ENCODE results near the gene MCC. TPM values are rescaled to one million over a fixed set of nuclear protein-coding genes. Genes with fewer than 3 reads are reported as not detected.

Gene MCC
- polyA plus RNA-seq, 2 of the 4 experiments (the other 2 are of a cell fraction): 0.09 to 0.10 TPM

GRCh38 chr5:113295111-113295539 is 193.1 kb downstream of the MCC start:
- H3K27ac ChIP-seq: no peak overlapping the region

GRCh38 chr5:113294311-113295110 is 193.7 kb downstream of the MCC start:
- FAIRE-seq: no peak
- Histone ChIP-seq H3K4me1 (0 out of 3 replicates have a peak, but pooled peaks cover 4% of the 10 kb centered on the region), H3K9me3 (0 out of 3 replicates have a peak, but pooled peaks cover 2% of the 10 kb centered on the region), H3K4me3 (peak overlapping the region; percentile 59), H3K27ac (peak overlapping the region in 1 of 2 experiments; percentile 63; a peak in 3 of 6 replicates), H3K4me2 (peak overlapping the region; percentile 96)
- TF ChIP-seq, protein P1, sequence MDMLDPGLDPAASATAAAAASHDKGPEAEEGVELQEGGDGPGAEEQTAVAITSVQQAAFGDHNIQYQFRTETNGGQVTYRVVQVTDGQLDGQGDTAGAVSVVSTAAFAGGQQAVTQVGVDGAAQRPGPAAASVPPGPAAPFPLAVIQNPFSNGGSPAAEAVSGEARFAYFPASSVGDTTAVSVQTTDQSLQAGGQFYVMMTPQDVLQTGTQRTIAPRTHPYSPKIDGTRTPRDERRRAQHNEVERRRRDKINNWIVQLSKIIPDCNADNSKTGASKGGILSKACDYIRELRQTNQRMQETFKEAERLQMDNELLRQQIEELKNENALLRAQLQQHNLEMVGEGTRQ (IDR thresholded peaks at IDR 0.05): 0 out of 2 replicates have a peak, but pooled peaks have one; percentile 14
- TF ChIP-seq RAD21 (conservative IDR thresholded peaks at IDR 0.05 in 1 of 2, IDR thresholded peaks at IDR 0.05 in 1 of 2) (peak in 1 of 2 experiments; percentile 12; a peak in 1 of 5 replicates), MAFK (IDR thresholded peaks at IDR 0.05; ENCODE audit: partially characterized antibody) (no peak), CHD4 (IDR thresholded peaks at IDR 0.05; ENCODE audit: borderline replicate concordance) (no peak), SMC3 (IDR thresholded peaks at IDR 0.05) (0 out of 3 replicates have a peak, but pooled peaks have one; percentile 10)
- TF ChIP-seq, protein P2, sequence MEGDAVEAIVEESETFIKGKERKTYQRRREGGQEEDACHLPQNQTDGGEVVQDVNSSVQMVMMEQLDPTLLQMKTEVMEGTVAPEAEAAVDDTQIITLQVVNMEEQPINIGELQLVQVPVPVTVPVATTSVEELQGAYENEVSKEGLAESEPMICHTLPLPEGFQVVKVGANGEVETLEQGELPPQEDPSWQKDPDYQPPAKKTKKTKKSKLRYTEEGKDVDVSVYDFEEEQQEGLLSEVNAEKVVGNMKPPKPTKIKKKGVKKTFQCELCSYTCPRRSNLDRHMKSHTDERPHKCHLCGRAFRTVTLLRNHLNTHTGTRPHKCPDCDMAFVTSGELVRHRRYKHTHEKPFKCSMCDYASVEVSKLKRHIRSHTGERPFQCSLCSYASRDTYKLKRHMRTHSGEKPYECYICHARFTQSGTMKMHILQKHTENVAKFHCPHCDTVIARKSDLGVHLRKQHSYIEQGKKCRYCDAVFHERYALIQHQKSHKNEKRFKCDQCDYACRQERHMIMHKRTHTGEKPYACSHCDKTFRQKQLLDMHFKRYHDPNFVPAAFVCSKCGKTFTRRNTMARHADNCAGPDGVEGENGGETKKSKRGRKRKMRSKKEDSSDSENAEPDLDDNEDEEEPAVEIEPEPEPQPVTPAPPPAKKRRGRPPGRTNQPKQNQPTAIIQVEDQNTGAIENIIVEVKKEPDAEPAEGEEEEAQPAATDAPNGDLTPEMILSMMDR (IDR thresholded peaks at IDR 0.05): 0 out of 3 replicates have a peak, but pooled peaks have one; percentile 13
- ChIA-PET POLR2A (no interaction called here), CTCF (interaction anchor here (0.8 to 1.6 kb wide), 2 partner anchors 13 kb away, joined by 3 to 5 read pairs; no protein-coding TSS in a partner anchor)
- peak; percentile 91 to 93 for ATAC-seq
- WGBS (ENCODE audit: missing lambda C conversion rate): under 1% methylated on average over 33 of the region's 60 CpGs
- DNase-seq (ENCODE audit: low read depth in 1 of 2, low spot score in 1 of 2): peak; percentile 48 to 51

More at GRCh38 chr5:113295111-113295539, 193.1 kb downstream of the MCC start:
- 0 out of 3 replicates have a peak, but pooled peaks cover 2% of the 10 kb centered on the region for H3K9me3 ChIP-seq
- DNase-seq (ENCODE audit: low read depth in 1 of 2, low spot score in 1 of 2) (no peak), ATAC-seq (no peak; a peak in 1 of 6 replicates), FAIRE-seq (no peak)
- ChIA-PET POLR2A (no interaction called here), CTCF (interaction anchor here (0.8 kb wide), 1 partner anchor 14 kb away, joined by 3 read pairs; no protein-coding TSS in a partner anchor)
- peak overlapping the region; percentile 96 for H3K4me2 ChIP-seq
- no peak for TF ChIP-seq TFCP2L1 (CRISPR knock-in tag; IDR thresholded peaks at IDR 0.05)
- TF ChIP-seq ZFP36 (IDR thresholded peaks at IDR 0.05; ENCODE audit: borderline replicate concordance, partially characterized antibody): no peak
- TF ChIP-seq GATA3 (IDR thresholded peaks at IDR 0.05; ENCODE audit: borderline replicate concordance): no peak
- TF ChIP-seq CBX8 (IDR thresholded peaks at IDR 0.05): no peak
- no peak for TF ChIP-seq FOSL2 (IDR thresholded peaks at IDR 0.05)
- TF ChIP-seq FOSL2 (CRISPR knock-in tag; IDR thresholded peaks at IDR 0.05): no peak
- no peak for TF ChIP-seq EHMT2 (IDR thresholded peaks at IDR 0.05; ENCODE audit: low read depth)
- TF ChIP-seq, protein P3, sequence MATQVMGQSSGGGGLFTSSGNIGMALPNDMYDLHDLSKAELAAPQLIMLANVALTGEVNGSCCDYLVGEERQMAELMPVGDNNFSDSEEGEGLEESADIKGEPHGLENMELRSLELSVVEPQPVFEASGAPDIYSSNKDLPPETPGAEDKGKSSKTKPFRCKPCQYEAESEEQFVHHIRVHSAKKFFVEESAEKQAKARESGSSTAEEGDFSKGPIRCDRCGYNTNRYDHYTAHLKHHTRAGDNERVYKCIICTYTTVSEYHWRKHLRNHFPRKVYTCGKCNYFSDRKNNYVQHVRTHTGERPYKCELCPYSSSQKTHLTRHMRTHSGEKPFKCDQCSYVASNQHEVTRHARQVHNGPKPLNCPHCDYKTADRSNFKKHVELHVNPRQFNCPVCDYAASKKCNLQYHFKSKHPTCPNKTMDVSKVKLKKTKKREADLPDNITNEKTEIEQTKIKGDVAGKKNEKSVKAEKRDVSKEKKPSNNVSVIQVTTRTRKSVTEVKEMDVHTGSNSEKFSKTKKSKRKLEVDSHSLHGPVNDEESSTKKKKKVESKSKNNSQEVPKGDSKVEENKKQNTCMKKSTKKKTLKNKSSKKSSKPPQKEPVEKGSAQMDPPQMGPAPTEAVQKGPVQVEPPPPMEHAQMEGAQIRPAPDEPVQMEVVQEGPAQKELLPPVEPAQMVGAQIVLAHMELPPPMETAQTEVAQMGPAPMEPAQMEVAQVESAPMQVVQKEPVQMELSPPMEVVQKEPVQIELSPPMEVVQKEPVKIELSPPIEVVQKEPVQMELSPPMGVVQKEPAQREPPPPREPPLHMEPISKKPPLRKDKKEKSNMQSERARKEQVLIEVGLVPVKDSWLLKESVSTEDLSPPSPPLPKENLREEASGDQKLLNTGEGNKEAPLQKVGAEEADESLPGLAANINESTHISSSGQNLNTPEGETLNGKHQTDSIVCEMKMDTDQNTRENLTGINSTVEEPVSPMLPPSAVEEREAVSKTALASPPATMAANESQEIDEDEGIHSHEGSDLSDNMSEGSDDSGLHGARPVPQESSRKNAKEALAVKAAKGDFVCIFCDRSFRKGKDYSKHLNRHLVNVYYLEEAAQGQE (IDR thresholded peaks at IDR 0.05): no peak
- TF ChIP-seq, protein P4, sequence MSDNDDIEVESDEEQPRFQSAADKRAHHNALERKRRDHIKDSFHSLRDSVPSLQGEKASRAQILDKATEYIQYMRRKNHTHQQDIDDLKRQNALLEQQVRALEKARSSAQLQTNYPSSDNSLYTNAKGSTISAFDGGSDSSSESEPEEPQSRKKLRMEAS (IDR thresholded peaks at IDR 0.05): no peak
- no peak for TF ChIP-seq POLR2A (IDR thresholded peaks at IDR 0.05; ENCODE audit: low read length)
- TF ChIP-seq NFE2L2 (conservative IDR thresholded peaks at IDR 0.05; ENCODE audit: low read length): no peak
- TF ChIP-seq NR3C1 (IDR thresholded peaks at IDR 0.05): no peak
- 16% methylated on average over 8 of the region's 8 CpGs for WGBS (ENCODE audit: missing lambda C conversion rate)
- H3K4me3 ChIP-seq: peak overlapping the region; percentile 59
- H3K4me1 ChIP-seq: 0 out of 3 replicates have a peak, but pooled peaks cover 4% of the 10 kb centered on the region

Data from A549 (cell line).